CD4-positive, alpha-beta T cell treated with Interleukin-15 for 1 hour (primary cell): ENCODE results near the gene LRRC7.

Source experiments
- DNase-seq: peaks from one replicate; pipeline ENCODE4 v3.0.0-alpha.2; 2020

LRRC7 gene

DNA sequence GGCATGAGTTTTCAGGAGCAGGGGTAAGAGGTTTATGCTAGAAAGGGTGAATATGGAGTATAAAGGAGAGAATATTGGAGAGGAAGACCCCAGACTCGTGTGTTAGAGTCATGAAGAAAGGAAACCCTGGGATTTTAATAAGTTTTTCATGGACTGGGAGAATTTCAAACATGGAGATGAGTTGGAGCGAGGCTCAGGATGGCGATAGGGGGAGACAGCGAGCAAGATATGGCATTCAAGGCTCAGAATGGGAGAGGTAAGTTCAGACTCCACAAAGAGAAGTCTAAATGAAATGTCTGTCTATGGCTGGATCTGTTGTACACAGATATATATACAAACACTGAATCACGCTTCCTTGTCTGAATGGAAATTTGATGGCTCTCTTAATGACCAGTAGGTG, 545.1 kb downstream of the LRRC7 start:
- DNase-seq: no peak

DNA sequence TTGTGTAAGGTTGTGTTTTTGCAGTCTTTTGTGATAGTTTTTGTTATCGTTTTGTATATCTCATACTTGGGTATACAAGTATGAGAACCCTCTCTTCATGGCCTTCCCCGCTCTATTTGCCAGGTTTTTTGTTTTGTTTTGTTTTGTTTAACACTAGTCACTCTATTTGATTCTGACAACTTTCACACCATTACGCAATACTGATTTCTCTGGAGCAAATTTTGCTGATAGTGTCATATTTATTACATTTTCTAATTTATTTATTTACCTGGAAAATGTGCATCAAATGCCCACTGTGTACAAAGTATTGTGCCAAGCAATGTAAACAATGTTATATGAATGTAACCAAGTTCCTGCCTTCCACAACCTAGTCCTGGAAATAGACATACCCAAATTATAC, 547.6 kb downstream of the LRRC7 start:
- DNase-seq: no peak

DNA sequence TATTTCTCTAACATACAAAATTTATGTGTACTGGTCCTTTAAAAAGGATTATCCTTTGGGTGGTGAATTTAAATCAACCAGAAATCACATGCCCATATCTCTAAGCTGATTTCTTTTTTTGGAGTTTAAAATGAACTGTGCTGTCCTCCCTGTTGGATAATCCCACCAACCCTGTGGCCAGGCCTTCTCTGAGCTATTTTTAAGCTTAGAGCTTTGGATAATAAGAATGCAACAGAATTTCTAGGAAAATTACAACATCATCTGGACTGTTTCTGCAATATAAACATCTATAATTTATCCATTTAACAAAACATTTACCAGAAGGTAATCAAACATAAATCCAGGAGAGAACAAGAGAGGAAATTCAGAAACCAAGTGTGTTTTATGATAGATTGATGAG, 549.3 kb downstream of the LRRC7 start:
- no peak for DNase-seq

DNA sequence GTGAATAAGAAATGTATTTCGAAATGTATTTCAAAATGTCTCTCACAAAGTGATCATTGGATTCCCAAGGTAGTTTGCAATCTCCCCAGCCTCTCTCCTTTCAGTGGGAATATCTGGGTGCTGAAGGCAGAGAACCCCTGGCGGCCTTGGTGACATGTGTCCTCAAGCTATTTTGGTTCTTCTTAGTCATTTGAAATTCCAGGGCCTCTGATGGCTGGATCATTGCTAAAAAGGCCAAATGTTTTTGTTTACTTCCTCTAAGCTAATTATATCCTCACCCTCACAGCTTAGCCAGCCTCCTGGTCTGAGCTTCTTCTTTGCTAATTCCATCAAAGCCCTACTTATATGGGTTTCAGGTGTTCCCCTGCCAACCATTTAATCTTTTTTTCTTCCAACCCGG, 566.4 kb downstream of the LRRC7 start:
- DNase-seq: no peak

DNA sequence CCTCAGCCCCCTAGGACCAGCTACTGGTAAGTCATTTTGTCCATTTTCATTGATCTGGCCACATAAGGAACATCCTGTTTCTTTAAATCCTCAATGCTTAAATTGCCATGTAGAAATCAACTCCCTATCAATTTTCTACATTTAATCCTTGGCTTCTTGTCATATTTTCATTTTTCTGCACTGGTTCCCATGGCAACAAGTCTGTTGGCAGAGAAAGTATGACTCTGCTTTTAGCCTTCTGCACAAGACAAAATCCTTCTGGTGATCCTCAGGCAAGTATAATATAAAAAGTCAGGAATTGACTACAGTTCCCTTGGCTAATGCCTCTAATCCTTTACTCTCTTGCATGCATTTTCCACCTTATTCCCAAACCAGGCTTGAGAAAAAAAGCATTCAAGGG, 572.6 kb downstream of the LRRC7 start:
- no peak for DNase-seq

DNA sequence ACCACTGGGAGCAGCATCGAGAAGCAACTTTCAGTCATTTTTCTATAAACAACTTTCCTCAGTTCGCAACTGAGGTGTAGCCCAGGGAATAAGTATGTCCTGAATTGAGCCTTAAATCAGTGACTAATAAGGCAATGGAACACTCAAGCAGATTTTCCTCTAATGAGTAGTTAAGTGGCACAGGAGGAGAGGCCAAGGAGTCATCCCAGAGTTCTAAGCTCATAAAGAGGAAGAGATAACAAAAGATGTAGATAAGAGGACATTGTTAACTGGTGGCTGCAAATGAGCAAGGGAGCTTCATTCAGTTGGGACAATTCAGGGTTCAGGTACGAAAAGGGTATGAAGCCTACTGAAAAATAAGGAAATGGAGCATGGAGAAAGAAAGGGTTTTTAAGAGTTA, 573.2 kb downstream of the LRRC7 start:
- no peak for DNase-seq

DNA sequence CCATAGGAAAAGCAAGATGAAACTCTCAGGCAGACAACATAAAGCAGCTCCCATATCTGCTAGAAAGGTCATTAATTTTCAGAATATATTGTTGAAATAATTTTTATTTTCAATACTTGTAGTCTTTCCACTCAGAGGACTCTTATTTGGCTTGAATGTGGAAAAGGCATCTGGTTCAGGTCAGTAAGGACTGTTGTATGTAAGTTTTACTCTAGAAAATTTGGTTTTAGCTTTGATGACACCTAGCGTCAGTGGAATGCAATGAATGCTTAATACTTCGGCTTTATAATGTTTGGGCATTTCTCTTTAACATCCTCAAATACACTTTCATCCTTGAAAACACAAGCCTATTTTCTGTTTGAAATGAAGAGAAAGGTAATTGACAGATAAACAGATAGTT, 574.4 kb downstream of the LRRC7 start:
- no peak for DNase-seq

DNA sequence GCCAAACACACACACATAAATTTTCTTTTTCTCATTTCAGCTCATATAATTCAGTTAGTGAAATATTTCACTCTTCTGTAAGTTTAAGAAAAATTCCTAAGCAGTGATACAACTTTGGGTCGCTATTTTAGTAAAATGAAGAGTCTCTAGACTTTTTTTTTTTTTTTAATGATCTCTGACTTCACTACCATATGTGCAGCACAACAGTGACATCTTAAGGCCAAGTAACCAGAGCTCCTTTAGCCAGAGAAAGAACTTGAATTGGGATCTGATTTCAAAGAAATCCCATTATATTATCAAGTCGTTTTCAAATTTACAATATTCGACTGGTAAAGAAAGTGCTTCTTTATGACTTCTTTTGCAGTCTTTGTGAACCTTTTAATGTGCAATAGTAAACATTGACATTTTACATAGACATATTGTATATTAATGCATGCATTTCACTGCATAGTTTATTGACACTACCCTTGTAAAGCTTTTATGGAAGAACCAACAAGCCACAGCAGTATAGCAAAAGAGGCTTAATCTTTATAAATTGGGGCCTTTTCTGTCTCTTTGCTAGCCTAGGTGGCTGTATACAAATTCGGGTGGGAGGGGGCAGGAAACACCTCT, 575.4 kb downstream of the LRRC7 start:
- DNase-seq: no peak

DNA sequence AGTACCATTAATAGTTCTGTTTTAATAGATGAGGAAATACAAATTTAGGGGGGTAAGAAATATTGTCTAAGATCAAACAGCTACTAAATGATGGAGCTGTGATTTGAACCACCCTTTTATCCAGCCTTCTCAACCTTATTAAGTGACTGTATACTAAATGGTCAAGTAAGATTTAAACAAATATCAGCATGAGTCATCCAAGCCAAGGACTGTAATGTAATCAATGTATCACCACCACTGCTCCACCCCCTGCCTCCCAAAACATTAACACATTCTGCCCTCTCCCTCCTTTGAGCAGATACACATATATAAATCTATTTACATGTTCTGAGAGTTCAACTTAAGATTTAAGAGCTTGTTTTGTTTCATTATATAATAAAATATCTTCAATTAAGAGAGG, 578.8 kb downstream of the LRRC7 start:
- no peak for DNase-seq

DNA sequence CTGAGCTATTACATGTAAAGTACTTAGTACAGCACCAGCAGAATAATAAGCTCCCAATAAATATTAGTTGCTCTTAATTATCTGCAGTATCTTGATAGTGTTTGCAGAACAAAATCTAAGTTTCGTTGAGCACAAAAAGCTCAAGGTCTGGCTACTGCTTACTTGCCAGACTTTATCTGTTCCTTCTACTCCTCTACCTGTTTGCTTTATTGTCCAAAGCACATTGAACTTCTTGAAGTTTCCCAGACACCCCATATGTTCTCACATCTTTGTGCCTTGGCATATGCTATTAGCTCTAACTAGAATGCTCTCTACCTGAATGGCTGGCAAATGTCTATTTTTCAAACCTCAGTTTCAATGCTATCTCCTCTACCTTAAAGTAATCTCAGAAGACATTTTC, 582.7 kb downstream of the LRRC7 start:
- DNase-seq: no peak

DNA sequence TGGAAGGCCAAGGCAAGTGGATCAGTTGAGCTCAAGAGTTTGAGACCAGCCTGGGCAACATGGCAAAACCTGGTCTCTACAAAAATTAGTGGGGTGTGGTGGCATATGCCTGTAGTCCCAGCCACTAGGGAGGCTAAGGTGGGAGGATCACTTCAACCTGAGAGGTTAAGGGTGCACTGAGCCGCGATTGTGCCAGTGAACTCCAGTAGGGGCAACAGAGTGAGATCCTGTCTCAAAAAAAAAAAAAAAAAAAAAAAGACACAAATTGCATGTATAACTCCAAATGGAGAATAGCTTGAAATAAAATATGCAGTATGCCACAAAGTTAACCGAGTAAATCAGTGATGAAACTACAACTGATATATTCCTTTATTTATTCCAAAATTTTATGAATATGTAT, 586.0 kb downstream of the LRRC7 start:
- DNase-seq: no peak

DNA sequence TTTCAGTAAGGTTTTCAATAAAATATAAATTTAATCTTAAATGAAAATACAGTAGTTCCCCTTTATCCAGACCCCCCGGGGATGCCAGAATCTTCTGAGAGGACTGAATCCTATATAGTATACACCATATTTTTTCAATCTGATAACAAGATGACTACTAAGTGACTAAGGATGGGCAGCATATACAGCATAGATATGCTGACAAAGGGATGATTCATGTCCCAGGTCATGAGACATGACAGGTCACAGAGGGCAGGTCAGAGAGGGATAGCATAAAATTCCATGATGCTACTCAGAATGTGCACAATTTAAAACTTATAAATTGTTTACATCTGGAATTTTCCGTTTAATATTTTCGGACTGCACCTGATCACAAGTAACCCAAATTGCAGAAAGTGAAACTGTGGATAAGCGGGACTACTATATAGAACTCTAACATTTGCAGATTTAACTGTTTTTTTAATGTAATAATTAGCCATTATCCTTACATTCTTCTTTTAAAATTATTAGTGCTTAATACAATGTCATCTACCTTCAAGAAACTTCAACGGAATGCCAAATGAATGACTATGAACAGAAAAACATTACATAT, 588.9 kb downstream of the LRRC7 start:
- DNase-seq: no peak

DNA sequence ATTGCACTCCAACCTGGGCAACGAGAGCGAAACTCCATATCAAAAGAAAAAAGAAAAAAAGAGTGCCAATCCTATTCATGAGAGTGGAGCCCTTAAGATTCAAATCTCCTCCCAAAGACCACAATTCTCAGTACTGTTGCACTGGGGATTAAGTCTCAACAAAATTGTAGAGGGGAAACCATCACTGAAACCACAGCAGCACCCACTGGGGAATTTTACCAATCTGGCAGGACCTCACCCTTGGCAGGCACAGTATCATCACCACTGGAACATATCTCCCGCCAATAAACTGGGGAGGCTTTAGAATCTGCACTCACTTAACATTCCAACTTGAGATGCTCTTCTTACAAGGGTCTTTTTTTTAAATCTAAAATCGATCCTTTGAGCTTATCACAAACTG, 596.6 kb downstream of the LRRC7 start:
- no peak for DNase-seq

DNA sequence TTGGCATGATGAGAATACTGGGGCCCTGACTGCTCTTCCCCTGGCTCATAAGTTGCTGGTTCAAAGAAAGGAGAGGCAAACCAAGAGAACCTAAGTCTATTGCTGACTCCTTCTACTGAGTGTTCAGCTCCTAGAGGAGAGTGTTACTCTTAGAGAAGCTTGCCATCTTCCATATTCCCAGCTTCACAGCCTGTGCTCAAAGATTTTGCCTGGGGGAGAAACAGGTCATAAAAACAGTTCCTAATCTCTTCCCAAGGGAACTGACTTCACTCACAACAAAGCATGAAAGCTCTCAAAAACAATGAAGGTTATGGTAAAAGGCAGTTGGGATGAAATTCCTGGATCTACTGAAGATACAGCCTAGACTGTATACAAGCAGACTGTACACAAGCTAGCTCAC, 600.6 kb downstream of the LRRC7 start:
- DNase-seq: no peak

DNA sequence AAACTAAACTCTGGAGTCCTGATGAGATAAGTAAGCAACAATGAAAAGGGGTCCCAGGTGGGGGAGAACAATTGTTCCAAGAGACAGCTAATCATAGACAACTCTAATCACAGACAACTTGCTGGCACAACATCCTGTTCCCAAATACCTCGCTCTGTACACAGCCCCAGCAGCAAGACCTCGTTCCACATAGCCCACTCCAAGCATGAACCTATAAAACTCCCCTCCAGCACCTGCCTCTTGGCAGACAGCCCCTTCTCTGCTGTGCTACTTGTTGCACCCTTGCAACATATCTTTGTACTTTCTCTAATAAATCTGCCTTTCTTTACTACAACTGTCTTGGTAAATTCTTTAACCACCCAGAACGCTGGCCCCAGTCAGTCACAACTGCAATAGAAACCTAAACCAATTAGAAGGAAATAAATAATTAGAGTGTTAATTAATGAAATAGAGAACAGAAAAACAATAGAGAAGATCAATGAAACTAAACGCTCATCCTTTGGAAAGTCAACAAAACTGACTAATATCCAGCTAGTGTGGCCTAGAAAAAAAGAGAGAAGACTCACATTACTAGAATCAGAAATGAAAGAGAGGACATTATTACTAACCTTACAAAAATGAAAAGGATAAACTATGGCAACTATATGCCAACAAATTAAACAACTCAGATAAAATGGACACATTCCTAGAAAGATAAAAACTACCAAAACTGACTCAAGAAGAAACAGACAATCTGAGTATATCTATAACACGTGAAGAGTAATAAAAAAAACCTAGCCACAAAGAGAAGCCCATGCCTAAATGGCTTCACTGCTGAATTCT, 601.5 kb downstream of the LRRC7 start:
- no peak for DNase-seq

DNA sequence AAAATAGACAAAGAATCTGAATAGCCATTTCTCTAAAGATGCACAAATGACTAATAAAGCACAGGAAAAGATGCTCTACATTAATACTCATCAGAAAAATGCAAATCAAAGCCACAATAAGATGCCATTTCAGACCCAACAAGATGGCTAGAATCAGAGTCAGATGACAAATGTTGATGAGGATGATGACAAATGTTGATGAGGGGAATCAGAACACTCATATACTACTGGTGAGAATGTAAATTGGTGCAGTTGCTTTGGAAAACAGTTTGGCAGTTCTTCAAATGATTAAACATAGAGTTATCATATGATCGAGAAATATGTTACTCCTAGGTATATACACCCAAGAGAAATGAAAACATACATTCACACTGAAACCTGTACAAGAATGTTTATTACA, 603.8 kb downstream of the LRRC7 start:
- DNase-seq: no peak
